Measurements from ENCODE around the gene KRTAP20-4. TPM values are rescaled to one million over a fixed set of nuclear protein-coding genes. Genes with fewer than 3 reads are reported as not detected.

KRTAP20-4 gene
- total RNA-seq, 1 donor from 2014 or later, result not detected

GRCh38 chr21:30646904-30647414, 26.5 kb downstream of the KRTAP20-4 start:
- Mint-ChIP-seq H3K9me3 (no peaks in the 10 kb centered on the region), H3K4me1 (ENCODE audit: unreplicated experiment) (no peaks in the 10 kb centered on the region), H3K36me3 (no peaks in the 10 kb centered on the region), H3K27ac (no peak overlapping the region), H3K27me3 (no peaks in the 10 kb centered on the region), H3K4me3 (no peak overlapping the region)
- no peak for DNase-seq (ENCODE audit: extremely low spot score, unreplicated experiment)
- no peak for TF ChIP-seq CTCF (conservative IDR thresholded peaks at IDR 0.05)

GRCh38 chr21:30652891-30653290, 32.5 kb downstream of the KRTAP20-4 start:
- H3K4me3 Mint-ChIP-seq, result no peak overlapping the region
- no peaks in the 10 kb centered on the region for H3K9me3 Mint-ChIP-seq

GRCh38 chr21:30668776-30669175, 48.3 kb downstream of the KRTAP20-4 start:
- no peaks in the 10 kb centered on the region for H3K36me3 Mint-ChIP-seq
- no peak for DNase-seq (ENCODE audit: extremely low spot score, unreplicated experiment)
- peaks cover 12% of the 10 kb centered on the region for H3K9me3 Mint-ChIP-seq
- H3K4me3 Mint-ChIP-seq, result no peak overlapping the region
- H3K27me3 Mint-ChIP-seq, result no peaks in the 10 kb centered on the region
- TF ChIP-seq CTCF (conservative IDR thresholded peaks at IDR 0.05), result no peak
- H3K27ac Mint-ChIP-seq, result no peak overlapping the region
- H3K4me1 Mint-ChIP-seq (ENCODE audit: unreplicated experiment), result no peaks in the 10 kb centered on the region

More at GRCh38 chr21:30652891-30653290, 32.5 kb downstream of the KRTAP20-4 start:
- no peak for TF ChIP-seq CTCF (conservative IDR thresholded peaks at IDR 0.05)
- peaks cover 3% of the 10 kb centered on the region for H3K27me3 Mint-ChIP-seq
- no peaks in the 10 kb centered on the region for H3K4me1 Mint-ChIP-seq (ENCODE audit: unreplicated experiment)
- no peak overlapping the region for H3K27ac Mint-ChIP-seq
- no peaks in the 10 kb centered on the region for H3K36me3 Mint-ChIP-seq
- DNase-seq (ENCODE audit: extremely low spot score, unreplicated experiment), result no peak

Other genes starting within 250 kb of the KRTAP20-4 start
- not detected in 2 replicates for gene KRTAP13-2, start 248.4 kb upstream of the KRTAP20-4 start, total RNA-seq (ENCODE audit: low replicate concordance)
- gene KRTAP13-1, start 224.6 kb upstream of the KRTAP20-4 start, total RNA-seq (ENCODE audit: low replicate concordance), result not detected in 2 replicates
- gene KRTAP13-3, start 194.7 kb upstream of the KRTAP20-4 start, total RNA-seq (ENCODE audit: low replicate concordance), result not detected in 2 replicates
- gene KRTAP13-4, start 190.4 kb upstream of the KRTAP20-4 start, total RNA-seq (ENCODE audit: low replicate concordance), result not detected in 2 replicates
- not detected in 2 replicates for gene KRTAP15-1, start 180.4 kb upstream of the KRTAP20-4 start, total RNA-seq (ENCODE audit: low replicate concordance)
- 1.0 and 1.1 TPM in 2 replicates for gene KRTAP19-1, start 140.3 kb upstream of the KRTAP20-4 start, total RNA-seq (ENCODE audit: low replicate concordance)
- gene KRTAP19-2, start 133.2 kb upstream of the KRTAP20-4 start, total RNA-seq (ENCODE audit: low replicate concordance), result not detected in 2 replicates
- gene KRTAP19-3, start 128.6 kb upstream of the KRTAP20-4 start, total RNA-seq (ENCODE audit: low replicate concordance), result not detected in 2 replicates
- gene KRTAP19-4, start 123.5 kb upstream of the KRTAP20-4 start, total RNA-seq (ENCODE audit: low replicate concordance), result not detected in 2 replicates
- gene KRTAP19-5, start 118.5 kb upstream of the KRTAP20-4 start, total RNA-seq (ENCODE audit: low replicate concordance), result not detected in 2 replicates
- gene KRTAP19-6, start 78.8 kb upstream of the KRTAP20-4 start, total RNA-seq (ENCODE audit: low replicate concordance), result not detected in 2 replicates
- gene KRTAP19-7, start 59.3 kb upstream of the KRTAP20-4 start, total RNA-seq (ENCODE audit: low replicate concordance), result not detected in 2 replicates
- not detected in 2 replicates for gene KRTAP22-2, start 30.2 kb upstream of the KRTAP20-4 start, total RNA-seq (ENCODE audit: low replicate concordance)
- not detected in 2 replicates for gene KRTAP6-3, start 28.2 kb upstream of the KRTAP20-4 start, total RNA-seq (ENCODE audit: low replicate concordance)
- gene KRTAP6-2, start 21.7 kb upstream of the KRTAP20-4 start, total RNA-seq (ENCODE audit: low replicate concordance), result not detected in 2 replicates
- not detected in 2 replicates for gene KRTAP22-1, start 19.5 kb upstream of the KRTAP20-4 start, total RNA-seq (ENCODE audit: low replicate concordance)
- gene KRTAP6-1, start 6.7 kb upstream of the KRTAP20-4 start, total RNA-seq (ENCODE audit: low replicate concordance), result not detected in 2 replicates
- gene KRTAP20-1, start 4.2 kb upstream of the KRTAP20-4 start, total RNA-seq (ENCODE audit: low replicate concordance), result not detected in 2 replicates
- not detected in 2 replicates for gene KRTAP20-2, start 14.6 kb downstream of the KRTAP20-4 start, total RNA-seq (ENCODE audit: low replicate concordance)
- gene KRTAP20-3, start 22.2 kb downstream of the KRTAP20-4 start, total RNA-seq (ENCODE audit: low replicate concordance), result not detected in 2 replicates
- not detected in 2 replicates for gene KRTAP21-3, start 98.2 kb downstream of the KRTAP20-4 start, total RNA-seq (ENCODE audit: low replicate concordance)
- not detected in 2 replicates for gene KRTAP21-2, start 126.6 kb downstream of the KRTAP20-4 start, total RNA-seq (ENCODE audit: low replicate concordance)
- not detected in 2 replicates for gene KRTAP21-1, start 134.8 kb downstream of the KRTAP20-4 start, total RNA-seq (ENCODE audit: low replicate concordance)
- not detected in 2 replicates for gene KRTAP8-1, start 192.6 kb downstream of the KRTAP20-4 start, total RNA-seq (ENCODE audit: low replicate concordance)
- gene KRTAP7-1, start 209.1 kb downstream of the KRTAP20-4 start, total RNA-seq (ENCODE audit: low replicate concordance), result not detected in 2 replicates